GM12872 (cell line): ENCODE data around the gene RIC3.

Source experiments
- TF ChIP-seq, protein P1 (sequence below): IDR thresholded peaks from 3 replicates; pipeline ENCODE4 v1.5.1; 2011; ENCODE audit warnings: low read depth, mild to moderate bottlenecking, low read length, moderate library complexity; ENCODE audit not compliant: insufficient read depth

RIC3 gene

DNA sequence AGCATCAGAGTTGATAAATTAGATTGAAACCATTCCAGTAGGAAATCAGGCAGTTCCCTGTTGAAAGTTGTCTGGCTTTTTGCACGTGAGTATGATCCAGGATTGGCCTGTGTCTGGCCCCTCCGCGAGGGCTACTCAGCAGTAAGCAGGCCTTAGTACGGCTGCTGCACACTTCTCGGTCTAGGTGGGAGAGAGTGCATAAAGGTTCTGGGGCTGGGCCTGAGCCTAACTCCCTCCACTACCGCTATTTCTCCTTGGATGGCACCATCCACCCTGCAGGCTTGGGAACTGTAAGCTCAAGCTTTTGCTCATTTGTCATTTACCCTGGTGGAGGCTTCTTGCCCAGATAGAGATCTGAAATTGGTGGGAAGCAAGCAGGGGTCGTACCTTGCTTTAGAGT is 65.9 kb downstream of the RIC3 start:
- TF ChIP-seq, protein P1, sequence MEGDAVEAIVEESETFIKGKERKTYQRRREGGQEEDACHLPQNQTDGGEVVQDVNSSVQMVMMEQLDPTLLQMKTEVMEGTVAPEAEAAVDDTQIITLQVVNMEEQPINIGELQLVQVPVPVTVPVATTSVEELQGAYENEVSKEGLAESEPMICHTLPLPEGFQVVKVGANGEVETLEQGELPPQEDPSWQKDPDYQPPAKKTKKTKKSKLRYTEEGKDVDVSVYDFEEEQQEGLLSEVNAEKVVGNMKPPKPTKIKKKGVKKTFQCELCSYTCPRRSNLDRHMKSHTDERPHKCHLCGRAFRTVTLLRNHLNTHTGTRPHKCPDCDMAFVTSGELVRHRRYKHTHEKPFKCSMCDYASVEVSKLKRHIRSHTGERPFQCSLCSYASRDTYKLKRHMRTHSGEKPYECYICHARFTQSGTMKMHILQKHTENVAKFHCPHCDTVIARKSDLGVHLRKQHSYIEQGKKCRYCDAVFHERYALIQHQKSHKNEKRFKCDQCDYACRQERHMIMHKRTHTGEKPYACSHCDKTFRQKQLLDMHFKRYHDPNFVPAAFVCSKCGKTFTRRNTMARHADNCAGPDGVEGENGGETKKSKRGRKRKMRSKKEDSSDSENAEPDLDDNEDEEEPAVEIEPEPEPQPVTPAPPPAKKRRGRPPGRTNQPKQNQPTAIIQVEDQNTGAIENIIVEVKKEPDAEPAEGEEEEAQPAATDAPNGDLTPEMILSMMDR = no peak

DNA sequence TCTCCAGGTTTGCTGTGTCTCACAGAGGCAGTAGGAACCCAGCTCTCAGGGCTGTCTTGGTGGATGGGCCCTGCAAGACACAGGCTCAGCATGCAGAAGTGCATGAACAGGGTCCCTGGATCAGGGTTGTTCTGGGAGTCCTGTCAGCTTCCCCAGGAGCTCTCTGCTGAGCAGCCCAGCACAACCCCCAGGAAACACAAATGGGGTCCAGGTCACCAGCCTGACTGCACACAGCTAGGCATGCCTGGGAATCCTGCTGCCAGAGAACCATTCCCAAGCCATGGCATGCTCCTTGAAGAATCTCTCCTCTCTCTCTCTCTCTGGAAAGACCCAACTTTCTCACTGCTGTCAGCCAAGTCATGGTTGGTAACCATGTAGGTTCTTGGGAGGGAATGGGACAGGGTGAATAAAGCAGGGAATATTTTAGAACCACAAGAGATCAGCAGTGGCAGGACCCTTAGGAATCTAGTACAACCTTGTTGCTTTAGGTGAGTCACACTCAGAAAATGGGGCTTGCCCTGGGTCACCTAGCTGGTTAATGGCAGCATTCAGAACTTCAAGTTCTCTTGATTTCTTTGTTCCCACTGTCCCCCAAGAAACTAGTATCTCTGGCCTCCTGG is 66.4 kb downstream of the RIC3 start:
- TF ChIP-seq, protein P1 = no peak

DNA sequence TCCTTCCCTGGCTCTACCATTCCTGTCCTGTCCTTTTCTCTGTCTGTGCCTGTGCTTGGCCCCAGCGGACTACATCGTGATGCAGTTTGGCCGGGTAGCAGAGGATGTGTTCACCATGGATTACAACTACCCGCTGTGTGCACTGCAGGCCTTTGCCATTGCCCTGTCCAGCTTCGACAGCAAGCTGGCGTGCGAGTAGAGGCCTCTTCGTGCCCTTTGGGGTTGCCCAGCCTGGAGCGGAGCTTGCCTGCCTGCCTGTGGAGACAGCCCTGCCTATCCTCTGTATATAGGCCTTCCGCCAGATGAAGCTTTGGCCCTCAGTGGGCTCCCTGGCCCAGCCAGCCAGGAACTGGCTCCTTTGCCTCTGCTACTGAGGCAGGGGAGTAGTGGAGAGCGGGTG is 67.4 kb downstream of the RIC3 start:
- TF ChIP-seq, protein P1 = no peak

DNA sequence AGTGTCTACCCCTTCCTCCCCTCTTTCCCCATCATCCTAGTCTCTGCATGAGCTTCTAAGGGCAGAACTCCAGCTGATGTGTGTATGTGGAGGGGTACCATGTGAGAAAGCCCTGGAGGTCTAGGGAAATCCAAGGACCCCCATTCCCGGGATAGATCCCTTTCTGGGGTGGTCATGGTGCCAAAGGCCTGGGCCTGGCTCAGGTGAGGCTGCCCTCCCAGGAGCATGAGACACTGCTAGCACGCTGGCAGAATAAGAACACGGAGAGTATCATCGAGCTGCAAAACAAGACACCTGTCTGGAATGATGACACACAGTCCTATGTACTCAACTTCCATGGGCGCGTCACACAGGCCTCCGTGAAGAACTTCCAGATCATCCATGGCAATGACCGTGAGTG is 68.2 kb downstream of the RIC3 start:
- TF ChIP-seq, protein P1 = no peak

DNA sequence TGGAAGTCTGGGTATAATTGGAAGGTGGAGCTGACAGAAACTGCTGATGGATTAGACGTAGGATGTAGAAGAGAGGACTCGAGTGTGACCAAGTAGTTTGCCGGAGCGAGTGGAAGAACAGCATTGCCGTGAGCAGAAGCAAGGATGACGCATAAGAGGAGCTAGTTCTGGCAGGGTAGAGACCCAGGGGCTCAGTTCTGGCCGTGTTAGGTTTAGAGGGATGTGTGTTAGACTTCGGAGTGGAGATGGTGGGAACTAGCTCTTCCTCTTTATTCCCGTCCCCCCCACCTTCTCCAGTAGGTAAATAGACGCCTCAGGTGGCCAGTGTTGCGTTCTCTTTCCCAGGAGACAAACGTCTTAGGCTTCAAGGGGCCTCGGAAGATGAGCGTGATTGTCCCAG is 68.7 kb downstream of the RIC3 start:
- TF ChIP-seq, protein P1 = no peak

DNA sequence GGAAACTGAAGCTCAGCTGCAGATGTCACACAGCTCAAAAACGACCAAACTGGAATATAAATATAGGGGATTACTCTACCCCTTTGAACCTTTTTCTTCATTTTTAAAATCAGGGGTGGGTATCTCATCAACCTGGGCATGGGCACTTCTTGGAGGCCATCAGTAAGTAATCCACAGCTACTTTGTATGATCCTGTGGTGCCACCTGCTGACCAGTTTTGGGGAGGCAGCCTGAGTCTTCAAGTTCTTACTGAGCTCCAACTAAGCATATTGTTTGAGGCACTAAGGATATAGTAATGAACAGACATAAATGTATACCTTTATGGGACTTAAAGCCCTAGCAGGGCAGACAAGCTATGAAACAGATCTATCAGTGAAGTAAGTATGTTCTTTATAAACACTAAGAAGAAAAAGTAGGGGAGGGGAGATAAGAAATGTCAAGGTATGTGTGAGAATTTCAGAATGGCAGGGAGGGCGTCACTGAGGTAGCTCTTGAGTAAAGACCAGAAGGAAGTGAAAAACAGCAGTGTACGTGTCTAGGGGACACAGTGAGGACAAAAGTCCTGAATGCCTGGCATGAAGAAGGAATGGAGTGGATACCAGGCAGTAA is 69.4 kb downstream of the RIC3 start:
- TF ChIP-seq, protein P1 = peak; percentile 76

DNA sequence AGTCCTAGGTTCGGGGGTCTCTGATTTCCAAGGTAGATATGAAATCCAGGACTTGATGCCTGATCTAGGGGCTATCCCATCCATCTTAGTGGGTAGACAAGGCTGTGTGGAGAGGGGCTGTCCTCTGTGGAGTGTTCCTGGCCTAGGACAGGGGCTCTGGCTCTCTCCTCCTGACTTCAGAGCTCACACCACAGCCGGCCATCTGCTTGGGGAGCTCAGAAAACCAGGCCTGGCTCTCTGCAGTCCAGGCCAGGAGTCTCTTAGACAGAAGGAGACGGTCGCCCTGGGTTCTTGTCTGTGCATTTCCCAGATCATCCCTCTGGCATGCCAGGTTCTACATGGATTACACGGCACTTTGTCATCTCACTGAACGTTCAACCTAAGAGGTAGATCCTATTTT is 69.9 kb downstream of the RIC3 start:
- TF ChIP-seq, protein P1 = no peak
